Renal cortex interstitium (tissue), 15 donors: ENCODE measurements around the gene PBX4. TPM values are rescaled to one million over a fixed set of nuclear protein-coding genes. Genes with fewer than 3 reads are reported as not detected.
"Not testable (repeated sequence)": the region's sequence is repeated elsewhere in the genome, so short reads cannot be mapped to it uniquely, and the experiment has no call there.

Experiments used
- DNase-seq, 11 donors: peaks; one replicate each; pipeline ENCODE4 v3.0.0-alpha.2; 2013; ENCODE audit warnings: low read depth in 9 of 11, low spot score in 4 of 11; ENCODE audit errors: extremely low read depth in 1 of 11
- long read RNA-seq, 16 experiments: transcript quantifications; one replicate each; lab custom pipeline, GENCODE V29; 2026
- polyA plus RNA-seq, 3 donors: library from polyadenylated mRNA; unstranded; fragments of 120-200 nt; gene quantifications; one replicate each; pipeline ENCODE4 v1.2.1, GENCODE V29; 2013; ENCODE audit not compliant: insufficient read length in 3 of 3

The PBX4 gene, protein sequence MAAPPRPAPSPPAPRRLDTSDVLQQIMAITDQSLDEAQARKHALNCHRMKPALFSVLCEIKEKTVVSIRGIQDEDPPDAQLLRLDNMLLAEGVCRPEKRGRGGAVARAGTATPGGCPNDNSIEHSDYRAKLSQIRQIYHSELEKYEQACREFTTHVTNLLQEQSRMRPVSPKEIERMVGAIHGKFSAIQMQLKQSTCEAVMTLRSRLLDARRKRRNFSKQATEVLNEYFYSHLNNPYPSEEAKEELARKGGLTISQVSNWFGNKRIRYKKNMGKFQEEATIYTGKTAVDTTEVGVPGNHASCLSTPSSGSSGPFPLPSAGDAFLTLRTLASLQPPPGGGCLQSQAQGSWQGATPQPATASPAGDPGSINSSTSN
- 1 to 10 TPM; 2.6 to 9.1 (median 4.0) TPM for polyA plus RNA-seq
- long read RNA-seq, donor 1, partial matches to known transcripts: 9 of 10 reads
- long read RNA-seq, donor 1, other reads (novel, unspliced or antisense): 0 of 10 reads
- long read RNA-seq, donor 2: 0 reads
- long read RNA-seq, donor 3: 0 reads
- long read RNA-seq, donor 4, partial matches to known transcripts: 0 of 1 reads
- long read RNA-seq, donor 4, other reads (novel, unspliced or antisense): 0 of 1 reads
- long read RNA-seq, donor 5, partial matches to known transcripts: 0 of 2 reads
- long read RNA-seq, donor 5, other reads (novel, unspliced or antisense): 0 of 2 reads
- long read RNA-seq, donor 6, partial matches to known transcripts: 0 of 2 reads
- long read RNA-seq, donor 6, other reads (novel, unspliced or antisense): 0 of 2 reads
- long read RNA-seq, donor 7, partial matches to known transcripts: 0 of 1 reads
- long read RNA-seq, donor 7, other reads (novel, unspliced or antisense): 0 of 1 reads
- long read RNA-seq, donor 8, partial matches to known transcripts: 0 of 1 reads
- long read RNA-seq, donor 8, other reads (novel, unspliced or antisense): 0 of 1 reads
- long read RNA-seq, donor 9: 0 reads
- long read RNA-seq, donor 10: 0 reads
- long read RNA-seq, donor 11, partial matches to known transcripts: 0 of 2 reads
- long read RNA-seq, donor 11, other reads (novel, unspliced or antisense): 0 of 2 reads
- long read RNA-seq, donor 12: 0 reads
- long read RNA-seq, donor 13, partial matches to known transcripts: 0 of 2 reads
- long read RNA-seq, donor 13, other reads (novel, unspliced or antisense): 0 of 2 reads
- long read RNA-seq, donor 14: 0 reads
- long read RNA-seq, donor 15, partial matches to known transcripts: 0 of 1 reads
- long read RNA-seq, donor 15, other reads (novel, unspliced or antisense): 0 of 1 reads
- long read RNA-seq, donor 16, transcript PBX4-204 (2 exons, 727 nt): major isoform, 5 of 6 reads
- long read RNA-seq, donor 16, partial matches to known transcripts: 0 of 6 reads
- long read RNA-seq, donor 16, other reads (novel, unspliced or antisense): 0 of 6 reads

DNA sequence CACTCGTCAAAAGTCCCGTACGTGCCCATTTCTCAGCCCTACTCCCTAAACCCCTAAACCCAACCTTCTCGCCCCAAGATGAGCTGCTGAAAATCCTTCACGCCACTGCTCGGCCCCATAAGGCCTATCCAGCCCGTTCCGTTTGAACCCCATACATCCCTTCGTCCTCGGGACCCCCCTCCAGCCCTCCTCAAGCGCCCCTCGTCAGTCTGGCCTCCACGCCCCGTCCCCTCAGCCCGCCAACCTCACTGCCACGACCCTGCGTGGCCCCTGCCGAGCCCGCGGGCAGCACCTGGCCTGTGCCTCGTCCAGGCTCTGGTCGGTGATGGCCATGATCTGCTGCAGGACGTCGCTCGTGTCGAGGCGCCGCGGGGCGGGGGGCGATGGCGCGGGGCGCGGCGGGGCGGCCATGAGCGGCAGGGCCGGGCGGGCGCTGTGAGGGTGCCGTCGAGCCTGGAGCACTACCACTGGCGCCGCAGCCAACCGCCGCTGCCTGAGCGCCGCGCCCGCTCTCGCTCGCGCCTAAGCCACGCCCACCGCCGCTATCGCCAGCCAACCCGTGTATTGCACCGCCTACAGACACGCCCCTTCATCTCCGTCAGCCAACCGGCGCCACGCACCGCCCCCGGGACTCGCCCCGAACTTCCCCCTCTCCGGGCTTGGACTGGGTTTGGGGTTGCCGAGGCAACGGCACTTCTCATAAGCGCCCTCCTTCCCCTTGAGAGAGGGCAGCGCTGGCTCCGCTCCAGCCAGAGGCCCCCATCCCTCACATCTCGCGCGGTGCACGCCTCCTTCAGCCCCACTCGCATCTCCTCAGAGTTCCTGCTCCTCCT is at the start of gene PBX4:
Gene PBX4 (minus strand): TSS at position 469 of the 833 bp plus-strand sequence. CDS start 58 bp downstream, at position 411.
- DNase-seq: peak; percentile 77 to 93 (median 92)

DNA sequence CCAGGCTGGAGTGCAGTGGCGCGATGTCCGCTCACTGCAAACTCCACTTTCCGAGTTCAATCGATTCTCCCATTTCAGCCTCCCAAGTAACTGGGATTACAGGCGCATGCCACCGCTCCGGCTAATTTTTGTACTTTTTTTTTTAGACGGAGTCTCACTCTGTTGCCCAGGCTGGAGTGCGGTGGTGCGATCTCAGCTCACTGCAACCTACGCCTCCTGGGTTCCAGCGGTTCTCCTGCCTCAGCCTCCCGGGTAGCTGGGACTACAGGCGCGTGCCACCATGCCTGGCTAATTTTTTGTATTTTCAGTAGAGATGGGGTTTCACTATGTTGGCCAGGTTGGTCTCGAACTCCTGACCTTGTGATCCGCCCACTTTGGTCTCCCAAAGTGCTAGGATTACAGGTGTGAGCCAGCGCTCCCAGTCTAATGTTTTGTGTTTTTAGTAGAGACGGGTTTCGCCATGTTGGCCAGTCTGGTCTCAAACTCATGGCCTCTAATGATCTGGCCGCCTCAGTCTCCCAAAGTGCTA is 47.0 kb upstream of the PBX4 start:
- not testable (repeated sequence) for DNase-seq

DNA sequence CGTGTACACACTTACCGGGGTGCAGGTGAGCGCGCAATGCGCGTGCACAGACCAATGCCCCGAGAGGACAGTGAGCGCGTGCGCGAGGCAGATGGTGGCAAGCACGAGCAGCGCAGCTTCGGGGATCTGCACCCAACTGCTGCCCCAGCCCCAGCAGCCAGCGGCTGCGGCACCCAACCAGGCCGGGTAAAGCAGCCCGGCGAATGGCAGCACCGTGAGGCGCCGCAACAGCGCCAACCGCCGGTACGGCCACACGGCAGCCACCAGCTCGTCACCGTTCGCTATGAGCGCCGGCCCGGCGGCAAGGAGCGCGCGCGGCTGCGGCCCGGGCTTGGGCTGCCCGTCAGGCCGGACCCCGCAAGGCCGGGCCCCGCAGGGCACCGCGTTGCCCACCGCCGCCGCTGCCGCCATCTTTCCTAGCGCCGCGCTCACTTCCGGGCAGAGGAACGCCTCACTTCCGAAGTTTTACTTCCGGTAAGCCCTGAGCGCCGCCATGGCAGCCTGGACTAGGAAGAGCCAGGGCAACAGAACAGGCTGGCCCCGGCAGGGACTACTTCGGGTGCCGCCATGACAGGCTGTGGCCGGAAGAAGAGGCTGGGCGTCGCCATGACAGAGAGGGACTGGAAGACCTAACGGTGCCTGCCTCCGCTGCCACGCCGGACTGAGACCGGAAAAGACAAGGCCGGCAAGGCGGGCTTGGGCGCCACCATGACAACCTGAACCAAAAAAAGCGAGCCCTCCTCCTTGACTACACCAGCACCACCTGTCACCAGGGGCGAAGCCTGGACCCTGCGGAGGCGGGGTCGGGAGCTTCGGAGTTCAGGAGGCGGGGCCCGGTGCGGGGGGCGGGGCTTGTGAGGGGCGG is 45.0 kb upstream of the PBX4 start, which contains the start of gene ATP13A1:
Gene ATP13A1 (minus strand): TSS at position 421 of the 865 bp plus-strand sequence. CDS start 10 bp downstream, at position 411.
- peak; percentile 86 to 97 (median 91) for DNase-seq

DNA sequence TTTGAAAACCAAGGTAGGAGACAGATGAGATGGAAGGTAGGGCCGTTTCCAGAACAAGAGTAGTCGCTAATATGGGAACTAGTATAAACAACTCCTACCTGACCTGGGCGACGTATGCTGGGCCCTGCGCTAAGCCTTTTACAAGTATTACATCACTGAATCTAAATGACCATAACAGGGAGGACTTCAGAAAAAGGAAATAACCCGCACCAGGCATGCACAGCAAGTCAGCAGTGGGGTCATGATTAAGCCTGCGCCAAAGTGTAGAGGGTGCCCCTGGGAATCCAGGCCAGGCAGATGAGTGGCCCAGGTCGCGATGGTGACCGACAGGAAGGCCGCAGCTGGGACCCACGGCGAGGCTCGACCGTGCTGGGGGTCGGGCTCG is 44.4 kb upstream of the PBX4 start:
- DNase-seq: no peak

DNA sequence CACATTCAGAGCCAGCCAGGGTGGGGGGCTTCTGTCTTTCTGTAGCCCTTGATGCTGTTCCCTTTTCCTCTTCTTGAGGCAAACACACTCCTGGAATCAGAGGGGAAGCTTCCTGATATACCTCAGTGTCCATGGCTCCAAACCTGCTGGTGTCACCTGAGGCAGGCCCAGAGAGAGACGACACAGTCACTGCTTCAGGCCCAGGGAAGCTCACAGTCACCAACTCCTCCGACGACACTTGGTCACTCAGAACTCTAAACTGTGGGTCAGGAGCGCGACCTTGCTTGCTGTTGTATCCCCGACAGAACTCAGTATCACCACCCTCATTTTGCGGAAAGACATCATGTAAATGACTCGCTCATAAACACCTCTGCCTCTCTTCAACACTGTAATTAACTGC is 43.9 kb upstream of the PBX4 start:
- DNase-seq: no peak

DNA sequence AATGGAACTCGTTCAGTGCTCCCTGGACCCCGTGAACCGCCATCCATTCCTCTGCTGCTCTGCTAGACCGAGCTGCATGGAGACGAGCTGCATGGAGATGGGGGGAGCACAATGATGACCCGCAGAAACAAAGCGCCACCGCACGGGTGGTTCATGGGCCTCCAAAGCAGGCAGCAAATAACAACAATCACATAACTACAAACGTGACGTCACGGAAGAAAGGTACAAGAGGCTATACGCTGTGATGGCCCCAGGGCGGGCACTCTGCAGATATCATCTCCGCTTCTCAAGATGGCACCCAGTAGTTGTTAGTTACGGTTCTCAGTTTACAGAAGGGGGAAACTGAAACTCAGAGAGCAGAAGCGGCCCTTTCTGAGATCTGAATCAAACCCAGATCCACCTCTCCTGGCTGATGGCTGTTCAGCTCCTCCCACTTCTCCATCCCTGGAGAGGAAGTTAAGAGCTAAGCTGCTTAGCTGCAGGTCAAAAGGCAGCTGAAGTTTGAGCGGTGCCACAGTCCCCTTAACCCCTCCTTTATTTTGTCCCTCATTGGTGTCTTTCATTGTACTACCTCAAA is 43.3 kb upstream of the PBX4 start:
- no peak for DNase-seq

DNA sequence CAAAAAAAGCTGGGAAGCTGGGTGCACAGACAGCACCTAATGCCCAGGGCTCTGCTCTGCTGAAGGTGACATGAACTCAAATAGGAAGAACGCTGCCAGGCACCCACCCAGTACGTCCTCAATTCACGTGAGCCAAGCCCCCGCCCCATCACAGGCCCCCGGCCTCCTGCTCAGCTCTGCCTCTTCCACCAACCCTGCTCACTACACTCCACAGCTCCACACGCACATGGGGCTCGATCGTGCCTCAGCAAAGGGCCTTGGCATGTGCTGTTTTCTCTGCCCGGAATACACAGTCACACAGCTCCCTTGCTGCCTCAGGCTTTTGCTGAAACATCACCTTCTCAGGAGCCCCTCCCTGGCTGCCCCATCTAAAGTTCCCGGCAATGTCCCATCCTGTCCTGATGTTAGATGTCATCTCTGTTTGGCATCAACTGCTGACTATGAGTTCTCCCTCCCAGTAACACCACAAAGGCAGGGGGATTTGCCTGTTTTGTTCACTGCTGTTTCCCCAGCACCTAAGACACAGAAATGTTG is 42.7 kb upstream of the PBX4 start:
- no peak for DNase-seq

DNA sequence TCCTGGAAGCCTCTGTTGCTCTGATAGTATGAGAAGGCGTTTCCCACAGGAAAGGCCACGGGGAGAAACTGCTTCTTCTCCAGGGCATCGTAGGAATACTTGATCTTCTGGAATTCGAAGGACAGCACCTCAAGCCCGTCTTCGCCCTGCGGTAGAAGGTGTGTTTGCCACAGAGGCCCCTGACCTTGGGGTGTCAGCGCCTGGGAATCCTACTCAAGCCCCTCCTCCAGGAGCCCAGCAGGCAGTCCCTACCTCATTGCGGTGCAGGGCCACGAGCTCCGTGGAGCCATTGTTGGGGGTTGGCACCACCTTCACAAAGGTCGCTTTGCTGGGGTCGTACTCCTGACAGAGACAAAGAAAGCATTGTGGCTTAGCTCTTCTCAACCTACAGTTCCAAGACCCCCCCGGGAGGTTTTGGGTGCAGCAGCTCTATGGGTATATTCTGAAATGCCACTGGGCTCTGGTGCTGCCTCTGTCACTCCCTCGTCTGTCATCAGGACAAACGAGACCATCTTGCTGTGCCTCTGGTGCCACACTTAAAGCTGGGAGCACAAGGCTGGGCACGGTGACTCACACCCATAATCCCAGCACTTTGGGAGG is 41.3 kb upstream of the PBX4 start:
- DNase-seq: no peak

DNA sequence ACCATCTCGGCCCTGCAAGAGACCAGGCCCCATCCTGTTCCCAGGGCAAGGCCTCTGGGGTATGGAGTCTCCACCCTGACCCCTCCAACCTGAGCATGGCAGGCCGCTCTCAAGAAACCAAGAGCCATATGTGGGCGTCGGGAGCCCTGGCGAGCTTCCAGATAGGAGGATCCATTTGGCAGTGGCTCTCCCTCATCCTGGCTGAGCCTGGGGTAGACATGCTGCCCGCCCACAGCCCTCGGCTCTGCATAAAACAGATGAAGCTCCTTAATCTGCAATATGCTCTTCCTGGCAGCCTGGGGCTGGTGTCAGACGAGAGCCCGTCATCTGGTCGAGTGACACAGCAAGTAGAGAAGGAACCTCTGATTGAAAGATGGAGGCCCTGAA is 38.9 kb upstream of the PBX4 start:
- no peak for DNase-seq

DNA sequence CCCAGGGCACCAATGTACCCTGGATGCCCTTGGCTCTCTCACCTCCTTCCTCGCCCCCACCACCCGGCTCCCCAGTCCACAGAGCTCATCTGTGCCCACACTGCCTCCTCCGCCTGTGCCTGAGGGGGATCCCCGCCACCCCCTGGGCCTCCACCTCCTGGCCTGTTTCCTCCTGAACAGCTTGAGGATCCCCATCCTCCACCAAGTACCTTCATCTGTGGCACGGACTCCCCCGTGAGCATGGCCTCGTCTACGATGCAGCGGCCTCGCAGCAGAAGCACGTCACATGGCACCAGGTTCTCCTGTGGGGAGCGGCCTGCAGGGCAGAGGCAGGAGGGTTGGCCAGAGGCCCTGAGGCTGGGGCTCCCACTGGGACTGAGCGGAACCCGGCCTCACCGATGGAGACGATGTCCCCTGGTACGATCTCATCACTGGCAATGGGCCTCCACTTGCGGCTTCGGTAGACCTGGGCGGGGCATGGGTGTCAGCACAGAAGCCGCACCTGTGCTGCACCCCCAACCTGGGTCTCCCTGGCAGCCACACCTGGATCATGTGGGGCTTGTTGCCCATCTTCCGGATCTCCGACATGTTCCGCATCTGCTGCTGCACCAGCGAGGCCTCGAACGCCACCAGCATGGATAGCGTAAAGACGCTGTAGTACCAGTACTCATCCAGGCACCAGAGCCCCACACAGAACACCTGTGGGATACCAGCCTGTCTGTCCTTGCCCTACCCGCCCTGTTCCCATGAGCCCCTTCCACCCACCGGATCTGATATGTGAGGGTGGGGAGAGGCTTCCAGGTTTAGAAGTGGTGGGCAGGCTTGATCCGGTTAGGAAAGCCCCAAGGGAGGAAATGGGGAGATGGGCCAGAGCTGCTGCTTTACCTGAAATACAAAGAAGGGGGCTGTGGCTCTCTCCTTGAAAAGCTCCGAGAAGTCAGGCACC is 38.2 kb upstream of the PBX4 start:
- DNase-seq: no peak

DNA sequence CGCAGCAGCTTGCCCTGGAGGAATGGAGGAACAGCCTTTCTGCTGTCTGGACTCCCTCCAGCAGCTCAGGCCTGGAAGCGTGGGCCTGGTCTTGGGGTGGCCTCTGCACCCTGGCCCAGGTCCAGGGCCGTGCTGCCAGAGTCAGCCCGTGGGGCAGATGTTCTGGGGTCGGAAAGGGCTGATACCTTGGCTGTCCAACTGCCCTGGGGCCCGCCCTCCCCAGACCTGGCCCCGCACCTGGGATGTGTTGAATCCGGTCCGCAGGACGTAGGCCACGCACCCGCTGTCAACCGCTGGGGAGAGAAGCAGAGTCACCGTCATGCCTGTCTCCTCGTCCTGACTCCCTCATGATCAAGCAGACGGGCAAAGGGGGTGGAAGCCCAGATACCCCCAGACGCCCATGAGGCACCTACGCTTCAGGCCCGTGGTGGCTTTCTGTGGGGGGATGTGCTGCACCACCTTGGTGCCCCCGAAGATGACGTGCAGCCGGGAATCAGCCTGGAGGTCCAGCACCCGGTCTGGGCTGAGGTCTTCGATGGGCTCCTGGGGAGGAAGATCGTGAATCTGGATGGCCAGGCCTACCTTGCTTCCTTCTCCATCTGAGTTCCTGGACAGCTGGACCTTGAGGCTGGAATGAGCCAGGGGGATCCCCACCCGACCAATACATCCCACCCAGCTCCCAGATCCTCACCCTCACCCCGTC is 37.3 kb upstream of the PBX4 start:
- DNase-seq: no peak

DNA sequence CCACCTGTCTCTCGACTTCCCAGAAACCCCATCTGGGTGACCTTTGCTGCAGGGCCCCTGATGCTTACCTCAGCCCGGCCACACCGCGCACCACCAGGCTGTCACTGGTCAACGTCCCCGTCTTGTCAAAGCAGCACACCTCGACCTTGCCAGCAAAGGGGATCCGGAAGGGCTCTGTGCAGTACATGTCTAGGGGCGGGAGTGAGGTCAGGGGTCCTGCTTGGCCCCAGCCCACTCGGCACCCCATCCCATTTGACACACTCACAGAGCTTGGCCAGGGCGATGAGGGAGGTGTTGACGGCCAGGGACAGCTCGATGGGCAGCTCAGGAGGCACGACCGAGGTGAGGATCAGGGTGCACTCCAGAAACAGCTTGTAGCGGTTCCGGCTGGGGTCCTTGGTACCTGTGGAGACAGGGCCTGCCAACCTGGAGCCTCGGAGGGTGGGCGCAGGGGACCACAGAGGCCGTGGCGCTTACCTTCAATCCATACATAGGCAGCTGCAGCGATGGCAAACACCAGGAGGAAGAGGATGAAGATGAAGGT is 36.6 kb upstream of the PBX4 start:
- DNase-seq: no peak

DNA sequence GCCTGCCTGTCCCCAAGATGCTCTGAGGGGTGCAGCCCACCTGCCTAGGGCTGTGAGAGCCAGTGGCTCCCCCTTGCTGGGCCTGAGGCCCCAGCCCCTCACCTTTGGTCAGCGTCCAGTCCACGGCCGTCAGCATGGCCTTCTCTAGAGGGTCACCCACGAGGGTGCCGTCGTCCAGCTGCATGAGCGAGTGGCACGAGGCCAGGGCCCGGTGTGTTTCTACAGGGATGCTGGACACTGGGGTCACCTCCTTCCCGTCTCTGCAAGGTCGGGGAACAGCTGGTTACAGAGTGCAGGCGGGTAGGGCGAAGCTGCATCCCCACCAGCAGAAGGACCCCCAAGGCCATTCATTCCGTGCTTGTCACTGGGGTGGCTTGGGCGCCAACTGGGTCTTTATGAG is 36.0 kb upstream of the PBX4 start:
- no peak for DNase-seq

DNA sequence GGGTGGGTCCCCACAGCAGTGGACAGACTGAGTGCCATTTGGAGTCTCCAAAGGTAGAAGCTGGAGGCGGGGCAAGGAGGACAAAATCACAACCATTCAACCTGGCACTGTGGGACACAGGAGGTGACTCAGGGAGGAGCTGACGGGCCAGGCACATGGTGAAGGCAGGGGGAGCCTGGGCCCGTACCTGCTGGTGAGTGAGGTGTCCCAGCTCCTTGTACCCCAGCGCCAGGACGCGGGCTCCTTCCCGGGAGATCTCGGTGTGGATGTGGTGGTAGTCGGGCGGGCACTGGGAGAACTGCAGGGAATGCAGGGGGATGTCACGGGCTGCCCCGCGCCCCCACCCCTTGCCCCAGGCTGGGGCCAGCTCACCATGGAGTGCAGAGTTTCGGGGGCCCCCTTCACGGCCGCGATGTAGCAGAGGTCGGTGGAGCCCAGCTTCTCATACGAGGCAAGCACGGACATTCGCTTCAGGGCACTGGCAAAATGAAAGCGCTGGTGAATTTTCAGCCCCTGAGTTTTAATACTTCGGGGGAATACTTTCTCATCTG is 35.2 kb upstream of the PBX4 start:
- no peak for DNase-seq
